ENCODE data around the gene LRRTM1. TPM values are rescaled to one million over a fixed set of nuclear protein-coding genes. Genes with fewer than 3 reads are reported as not detected.
A peak's percentile ranks its signal among the peaks of the same experiment; 100 is the strongest.

LRRTM1 gene
- total and polyA plus RNA-seq, 2 of the 8 experiments (the other 6 are each of a cell fraction or from before 2014, with no cell fraction given) = 1.4 to 2.3 TPM

DNA sequence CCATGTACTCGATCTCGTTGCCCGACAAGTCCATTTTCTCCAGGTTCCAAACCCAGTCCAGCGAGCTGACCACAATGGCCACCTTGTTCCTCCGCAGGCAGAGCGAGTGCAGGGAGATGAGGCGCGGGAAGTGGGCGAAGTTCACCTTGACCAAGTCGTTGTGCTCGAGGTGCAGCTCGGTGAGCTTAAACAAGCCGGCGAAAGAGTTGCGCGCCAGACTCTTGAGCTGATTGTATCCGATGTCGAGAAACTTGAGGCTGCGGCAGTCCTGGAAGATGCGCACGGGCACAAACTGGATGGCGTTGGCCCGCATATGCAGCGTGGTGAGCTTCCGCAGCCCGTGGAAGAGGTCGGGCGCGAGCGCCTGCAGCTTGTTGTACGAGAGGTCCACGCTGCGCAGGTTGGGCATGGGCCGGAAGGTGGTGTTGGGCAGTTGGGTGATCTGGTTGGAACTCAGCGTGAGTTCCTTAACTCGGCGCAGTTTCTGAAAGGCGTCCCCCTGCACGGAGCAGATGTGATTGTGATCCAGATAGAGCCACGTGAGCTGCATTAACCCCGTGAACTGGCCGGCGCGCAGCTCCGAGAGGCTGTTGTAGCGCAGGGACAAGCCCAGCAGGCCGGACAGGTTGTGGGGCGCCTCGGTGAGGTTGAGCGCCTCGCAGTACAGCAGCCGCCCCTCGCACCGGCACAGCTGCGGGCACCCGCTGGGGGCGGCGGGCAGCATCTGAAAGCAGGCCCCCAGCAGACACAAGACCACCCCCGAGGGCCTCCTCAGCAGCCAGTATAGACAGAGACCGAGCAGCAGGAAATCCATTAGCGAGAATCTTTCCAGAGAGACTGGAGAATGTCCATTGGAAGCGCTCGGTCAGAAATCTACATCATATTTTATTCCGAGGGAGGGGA is 1.3 kb downstream of the LRRTM1 start:
- Histone ChIP-seq H3K27ac (ENCODE audit: low read depth, low read length) (no peak overlapping the region), H3K18ac (ENCODE audit: extremely low read depth, low read length) (peak overlapping the region; percentile 76), H2BK120ac (replicated peaks; ENCODE audit: low read depth, low read length) (peak overlapping the region; percentile 47), H3K4me2 (ENCODE audit: insufficient read depth in 1 of 2, low read depth in 2 of 2, low read length in 2 of 2) (peak overlapping the region; percentile 81 to 88), H4K5ac (ENCODE audit: insufficient read length, low read depth, low read length) (no peak overlapping the region), H3K23me2 (ENCODE audit: low read depth, low read length) (peaks cover 23% of the 10 kb centered on the region), H2AFZ (ENCODE audit: low read length) (peak overlapping the region; percentile 79), H3K79me1 (ENCODE audit: low read depth, low read length) (no peaks in the 10 kb centered on the region; the same call in 1 of the 2 replicates), H3K9me3 (ENCODE audit: insufficient read depth in 2 of 2, low read depth in 1 of 2, low read length in 1 of 2) (no peaks in the 10 kb centered on the region), H4K20me1 (replicated peaks in 1 of 2; ENCODE audit: control insufficient read depth in 1 of 2, insufficient read depth in 2 of 2, low read length in 2 of 2) (peaks cover 0 to 2% of the 10 kb centered on the region in 2 experiments), H2BK15ac (ENCODE audit: low read length) (peak overlapping the region; percentile 36; the same call in 1 of the 2 replicates), H2AK5ac (ENCODE audit: low read depth, low read length) (no peak overlapping the region), H3K4me1 (replicated peaks in 1 of 4; ENCODE audit: control insufficient read depth in 3 of 4, insufficient read depth in 4 of 4, low read length in 3 of 4) (peaks cover 16 to 38% (median 26%) of the 10 kb centered on the region in 4 experiments), H2BK5ac (ENCODE audit: low read depth, low read length) (peak overlapping the region; percentile 1; the same call in 1 of the 2 replicates), H3K56ac (replicated peaks; ENCODE audit: insufficient read length, low read depth, low read length) (no peak overlapping the region), H2BK12ac (ENCODE audit: low read depth, low read length) (peak overlapping the region; percentile 51), H2BK20ac (ENCODE audit: low read length) (peak overlapping the region; percentile 96), H4K91ac (replicated peaks; ENCODE audit: insufficient read length, low read length) (peak overlapping the region; percentile 94), H3K4me3 (ENCODE audit: extremely low read depth in 1 of 4, insufficient read depth in 2 of 4, low read depth in 3 of 4, low read length in 4 of 4) (peak overlapping the region; percentile 33 to 63 (median 56)), H3K14ac (ENCODE audit: insufficient read length) (no peak overlapping the region), H3K36me3 (ENCODE audit: control insufficient read depth in 2 of 4, insufficient read depth in 4 of 4, low read length in 3 of 4) (no peaks in the 10 kb centered on the region), H3K79me2 (ENCODE audit: control insufficient read depth in 1 of 2, insufficient read depth in 2 of 2, low read length in 2 of 2) (no peaks in the 10 kb centered on the region), H4K8ac (ENCODE audit: extremely low read depth, insufficient read depth, low read length) (peak overlapping the region; percentile 63; the same call in 1 of the 2 replicates), H3K4ac (replicated peaks; ENCODE audit: insufficient read length, low read depth, low read length) (no peak overlapping the region), H3K23ac (ENCODE audit: insufficient read length) (no peak overlapping the region), H3K27me3 (replicated peaks in 1 of 4; ENCODE audit: control insufficient read depth in 3 of 4, extremely low read depth in 1 of 4, insufficient read depth in 3 of 4, low read length in 3 of 4) (peaks cover 29 to 56% (median 49%) of the 10 kb centered on the region in 4 experiments), H3K9ac (replicated peaks in 1 of 4; ENCODE audit: extremely low read depth in 1 of 4, low read depth in 3 of 4, low read length in 3 of 4) (peak overlapping the region in 2 of 4 experiments; percentile 23 to 25; a peak in 4 of 7 replicates)
- CTCF ChIA-PET (ENCODE audit: partially characterized antibody) = interaction anchor here (0.6 to 1.9 kb wide), 9 partner anchors 9 to 1293 kb away, joined by 3 to 6 read pairs (median 4); no protein-coding TSS in a partner anchor
- 1% methylated on average over 62 of the region's 64 CpGs; no CpG with 5 or more reads in 1 of the 2 experiments for WGBS, 2 experiments (ENCODE audit: extremely low coverage in 1 of 2, insufficient coverage in 1 of 2, insufficient read length in 1 of 2, insufficient replicate concordance in 2 of 2, low coverage in 1 of 2, low lambda C conversion rate in 2 of 2, missing lambda C conversion rate in 1 of 2)
- POLR2A ChIA-PET (ENCODE audit: partially characterized antibody) = interaction anchor here (0.8 to 1.5 kb wide), 3 partner anchors 21 to 136 kb away, joined by 4 read pairs; no protein-coding TSS in a partner anchor
- DNase-seq (ENCODE audit: low read depth in 1 of 2, low spot score in 2 of 2) (peak in 1 of 2 experiments; percentile 68), FAIRE-seq (no peak)
- TF ChIP-seq CBX5 (IDR thresholded peaks at IDR 0.05; ENCODE audit: low read depth, low read length) (no peak), CBX8 (IDR thresholded peaks at IDR 0.05; ENCODE audit: borderline replicate concordance, low read depth, low read length) (no peak), SIN3A (conservative IDR thresholded peaks at IDR 0.05 in 1 of 2, IDR thresholded peaks at IDR 0.05 in 1 of 2; ENCODE audit: low read depth in 1 of 2, low read length in 2 of 2) (0 out of 4 replicates have a peak, but pooled peaks of 1 of the 2 experiments have one; percentile 15), EZH2 (IDR thresholded peaks at IDR 0.05; ENCODE audit: low read depth, low read length, severe bottlenecking) (peak; percentile 87), ASH2L (IDR thresholded peaks at IDR 0.05; ENCODE audit: low read length) (peak; percentile 74)
- TF ChIP-seq, protein P1, sequence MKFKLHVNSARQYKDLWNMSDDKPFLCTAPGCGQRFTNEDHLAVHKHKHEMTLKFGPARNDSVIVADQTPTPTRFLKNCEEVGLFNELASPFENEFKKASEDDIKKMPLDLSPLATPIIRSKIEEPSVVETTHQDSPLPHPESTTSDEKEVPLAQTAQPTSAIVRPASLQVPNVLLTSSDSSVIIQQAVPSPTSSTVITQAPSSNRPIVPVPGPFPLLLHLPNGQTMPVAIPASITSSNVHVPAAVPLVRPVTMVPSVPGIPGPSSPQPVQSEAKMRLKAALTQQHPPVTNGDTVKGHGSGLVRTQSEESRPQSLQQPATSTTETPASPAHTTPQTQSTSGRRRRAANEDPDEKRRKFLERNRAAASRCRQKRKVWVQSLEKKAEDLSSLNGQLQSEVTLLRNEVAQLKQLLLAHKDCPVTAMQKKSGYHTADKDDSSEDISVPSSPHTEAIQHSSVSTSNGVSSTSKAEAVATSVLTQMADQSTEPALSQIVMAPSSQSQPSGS (IDR thresholded peaks at IDR 0.05; ENCODE audit: low read length) = no peak
- TF ChIP-seq, protein P2, sequence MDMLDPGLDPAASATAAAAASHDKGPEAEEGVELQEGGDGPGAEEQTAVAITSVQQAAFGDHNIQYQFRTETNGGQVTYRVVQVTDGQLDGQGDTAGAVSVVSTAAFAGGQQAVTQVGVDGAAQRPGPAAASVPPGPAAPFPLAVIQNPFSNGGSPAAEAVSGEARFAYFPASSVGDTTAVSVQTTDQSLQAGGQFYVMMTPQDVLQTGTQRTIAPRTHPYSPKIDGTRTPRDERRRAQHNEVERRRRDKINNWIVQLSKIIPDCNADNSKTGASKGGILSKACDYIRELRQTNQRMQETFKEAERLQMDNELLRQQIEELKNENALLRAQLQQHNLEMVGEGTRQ (IDR thresholded peaks at IDR 0.05; ENCODE audit: low read length) = peak; percentile 13; the same call in 1 of the 2 replicates
